Fibroblast of mammary gland (primary cell): ENCODE measurements around the gene SGTA.
"Not testable (repeated sequence)": the region's sequence is repeated elsewhere in the genome, so short reads cannot be mapped to it uniquely, and the experiment has no call there.

Experiments used
- DNase-seq: peaks from one replicate; pipeline ENCODE4 v3.0.0-alpha.2; 2010; ENCODE audit warnings: low read depth
- H3K4me3 ChIP-seq: 2 replicates; pipeline ENCODE4 v1.5.1; 2011; ENCODE audit warnings: low read depth, mild to moderate bottlenecking, low read length, moderate library complexity; ENCODE audit not compliant: control insufficient read depth
- CTCF ChIP-seq: conservative IDR thresholded peaks from 2 replicates; pipeline ENCODE4 v1.5.1; 2011; ENCODE audit warnings: low read depth, low read length, inconsistent platforms; ENCODE audit not compliant: control insufficient read depth, insufficient read depth

SGTA gene

GRCh38 chr19:2793126-2793525 lies 10.1 kb upstream of the SGTA start:
- TF ChIP-seq CTCF: no peak
- H3K4me3 ChIP-seq: no peak overlapping the region
- no peak for DNase-seq

- H3K4me3 ChIP-seq, DNase-seq: not testable (repeated sequence)
Measured at GRCh38 chr19:2792666-2793065, 9.6 kb upstream of the SGTA start.

- DNase-seq: no peak
- no peak overlapping the region for H3K4me3 ChIP-seq
- no peak for TF ChIP-seq CTCF
Measured at GRCh38 chr19:2791876-2792275, 8.8 kb upstream of the SGTA start.

- no peak for TF ChIP-seq CTCF
- DNase-seq: no peak
- no peak overlapping the region for H3K4me3 ChIP-seq
Measured at GRCh38 chr19:2791440-2791839, 8.4 kb upstream of the SGTA start.

GRCh38 chr19:2790557-2791271 lies 7.6 kb upstream of the SGTA start:
- no peak for TF ChIP-seq CTCF
- DNase-seq: no peak
- H3K4me3 ChIP-seq: no peak overlapping the region

- DNase-seq: no peak
- no peak overlapping the region for H3K4me3 ChIP-seq
- no peak for TF ChIP-seq CTCF
Measured at GRCh38 chr19:2790194-2790556, 7.1 kb upstream of the SGTA start.

- no peak for DNase-seq
- TF ChIP-seq CTCF: no peak
- no peak overlapping the region for H3K4me3 ChIP-seq
Measured at GRCh38 chr19:2788237-2788636, 5.2 kb upstream of the SGTA start.
